IMR-90 (cell line): ENCODE results near the gene PFKL.

Experiments used
- BHLHE40 ChIP-seq: fragments of 150-350 bp; IDR thresholded peaks from 2 replicates; pipeline ENCODE4 v1.6.1; 2016; ENCODE audit warnings: mild to moderate bottlenecking, low read depth, low read length
- CEBPB ChIP-seq: IDR thresholded peaks from 2 replicates; pipeline ENCODE4 v1.6.1; 2012; ENCODE audit warnings: low read depth, low read length, improper control_type of control experiment
- FOS ChIP-seq: fragments of 150-350 bp; IDR thresholded peaks from 2 replicates; pipeline ENCODE4 v1.6.1; 2016; ENCODE audit warnings: low read depth, low read length
- MAFK ChIP-seq: IDR thresholded peaks from 2 replicates; pipeline ENCODE4 v1.6.1; 2012; ENCODE audit warnings: low read depth, low read length, improper control_type of control experiment
- MAZ ChIP-seq: IDR thresholded peaks from 2 replicates; pipeline ENCODE4 v1.6.1; 2012; ENCODE audit warnings: low read depth, mild to moderate bottlenecking, low read length, improper control_type of control experiment, moderate library complexity, borderline replicate concordance
- MXI1 ChIP-seq: IDR thresholded peaks from 2 replicates; pipeline ENCODE4 v1.6.1; 2012; ENCODE audit warnings: low read depth, mild to moderate bottlenecking, low read length, moderate library complexity, borderline replicate concordance
- POLR2A ChIP-seq: IDR thresholded peaks from 2 replicates; pipeline ENCODE4 v1.6.1; 2012; ENCODE audit warnings: mild to moderate bottlenecking, low read depth, low read length
- RAD21 ChIP-seq: IDR thresholded peaks from 2 replicates; pipeline ENCODE4 v1.6.1; 2012; ENCODE audit warnings: low read length, improper control_type of control experiment
- RCOR1 ChIP-seq: IDR thresholded peaks from 2 replicates; pipeline ENCODE4 v1.6.1; 2012; ENCODE audit warnings: mild to moderate bottlenecking, low read length, improper control_type of control experiment; ENCODE audit not compliant: insufficient replicate concordance
- RFX5 ChIP-seq: IDR thresholded peaks from 2 replicates; pipeline ENCODE4 v1.8.0; 2012; ENCODE audit warnings: low read depth, mild to moderate bottlenecking, low read length, moderate library complexity
- SMC3 ChIP-seq: fragments of 150-350 bp; IDR thresholded peaks from 2 replicates; pipeline ENCODE4 v1.6.1; 2016; ENCODE audit warnings: low read depth, mild to moderate bottlenecking, antibody characterized with exemption, low read length, moderate library complexity
- TF ChIP-seq, protein P1 (sequence below): conservative IDR thresholded peaks from 2 replicates; pipeline ENCODE4 v1.5.1; 2012; ENCODE audit warnings: mild to moderate bottlenecking, low read depth, low read length, improper control_type of control experiment
- TF ChIP-seq, protein P2 (sequence below): fragments of 150-350 bp; IDR thresholded peaks from 2 replicates; pipeline ENCODE4 v1.6.1; 2017; ENCODE audit warnings: mild to moderate bottlenecking, antibody characterized with exemption, low read length, low read depth

DNA sequence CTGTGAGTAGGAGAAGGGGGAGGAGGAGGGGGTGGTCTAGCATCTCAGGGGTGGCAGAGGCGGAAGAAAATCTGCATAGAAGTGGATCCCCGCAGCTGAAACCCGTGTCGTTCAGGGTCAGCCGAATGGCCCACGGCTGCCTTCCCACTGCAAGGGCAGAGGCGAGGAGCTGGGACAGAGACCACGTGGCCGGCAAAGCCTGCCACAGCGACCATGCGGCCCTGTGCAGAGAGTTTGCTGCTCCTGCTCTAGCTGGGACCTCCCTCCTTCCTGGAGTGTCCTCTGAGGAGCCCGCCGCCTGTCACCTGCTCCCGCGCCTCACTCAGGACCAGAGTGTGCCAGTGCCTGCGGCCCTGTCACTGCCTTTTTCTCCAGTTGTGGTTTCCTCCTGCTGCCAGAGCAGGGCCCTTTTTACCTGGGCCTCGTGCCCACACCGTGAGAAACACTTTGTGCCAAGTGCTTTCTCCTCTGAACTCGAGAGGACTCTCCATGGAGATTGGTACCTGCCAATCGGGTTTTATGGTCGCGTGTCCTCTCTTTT, 48.1 kb downstream of the PFKL start:
- TF ChIP-seq CEBPB (no peak), POLR2A (no peak), RAD21 (no peak), BHLHE40 (no peak), MAFK (no peak), MAZ (no peak), SMC3 (no peak), MXI1 (no peak), RCOR1 (no peak), RFX5 (no peak), FOS (no peak)
- TF ChIP-seq, protein P1, sequence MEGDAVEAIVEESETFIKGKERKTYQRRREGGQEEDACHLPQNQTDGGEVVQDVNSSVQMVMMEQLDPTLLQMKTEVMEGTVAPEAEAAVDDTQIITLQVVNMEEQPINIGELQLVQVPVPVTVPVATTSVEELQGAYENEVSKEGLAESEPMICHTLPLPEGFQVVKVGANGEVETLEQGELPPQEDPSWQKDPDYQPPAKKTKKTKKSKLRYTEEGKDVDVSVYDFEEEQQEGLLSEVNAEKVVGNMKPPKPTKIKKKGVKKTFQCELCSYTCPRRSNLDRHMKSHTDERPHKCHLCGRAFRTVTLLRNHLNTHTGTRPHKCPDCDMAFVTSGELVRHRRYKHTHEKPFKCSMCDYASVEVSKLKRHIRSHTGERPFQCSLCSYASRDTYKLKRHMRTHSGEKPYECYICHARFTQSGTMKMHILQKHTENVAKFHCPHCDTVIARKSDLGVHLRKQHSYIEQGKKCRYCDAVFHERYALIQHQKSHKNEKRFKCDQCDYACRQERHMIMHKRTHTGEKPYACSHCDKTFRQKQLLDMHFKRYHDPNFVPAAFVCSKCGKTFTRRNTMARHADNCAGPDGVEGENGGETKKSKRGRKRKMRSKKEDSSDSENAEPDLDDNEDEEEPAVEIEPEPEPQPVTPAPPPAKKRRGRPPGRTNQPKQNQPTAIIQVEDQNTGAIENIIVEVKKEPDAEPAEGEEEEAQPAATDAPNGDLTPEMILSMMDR, result no peak
- TF ChIP-seq, protein P2, sequence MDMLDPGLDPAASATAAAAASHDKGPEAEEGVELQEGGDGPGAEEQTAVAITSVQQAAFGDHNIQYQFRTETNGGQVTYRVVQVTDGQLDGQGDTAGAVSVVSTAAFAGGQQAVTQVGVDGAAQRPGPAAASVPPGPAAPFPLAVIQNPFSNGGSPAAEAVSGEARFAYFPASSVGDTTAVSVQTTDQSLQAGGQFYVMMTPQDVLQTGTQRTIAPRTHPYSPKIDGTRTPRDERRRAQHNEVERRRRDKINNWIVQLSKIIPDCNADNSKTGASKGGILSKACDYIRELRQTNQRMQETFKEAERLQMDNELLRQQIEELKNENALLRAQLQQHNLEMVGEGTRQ, result no peak
